Keratinocyte (primary cell): ENCODE results near the gene NDUFA11. TPM values are rescaled to one million over a fixed set of nuclear protein-coding genes. Genes with fewer than 3 reads are reported as not detected.

Experiments
- DNase-seq: peaks from one replicate; pipeline ENCODE4 v3.0.0-alpha.2; 2011; ENCODE audit warnings: low read depth, missing footprints, low spot score
- FAIRE-seq: peaks from 2 replicates; lab custom pipeline; 2011; peaks lifted over from hg19 to GRCh38; lab: Jason Lieb, UNC
- H2AFZ ChIP-seq: 2 replicates; pipeline ENCODE4 v1.6.0; 2012; ENCODE audit warnings: low read length, control low read depth, inconsistent platforms; ENCODE audit not compliant: control insufficient read depth
- H3K27ac ChIP-seq: 2 replicates; pipeline ENCODE4 v1.5.1; 2011; ENCODE audit warnings: low read length; ENCODE audit not compliant: control insufficient read depth, insufficient read depth
- H3K27me3 ChIP-seq: 3 replicates; pipeline ENCODE4 v1.6.0; 2011; ENCODE audit warnings: low read length; ENCODE audit not compliant: control insufficient read depth, insufficient read depth; ENCODE audit errors: extremely low read depth
- H3K36me3 ChIP-seq, 2 experiments: 2 replicates in 1 of 2; 3 replicates in 1 of 2; pipeline ENCODE4 v1.5.1; 2011; ENCODE audit warnings: low read length in 2 of 2, mild to moderate bottlenecking in 1 of 2; ENCODE audit not compliant: control insufficient read depth in 2 of 2, insufficient read depth in 2 of 2; ENCODE audit errors: extremely low read depth in 1 of 2
- H3K4me1 ChIP-seq: 3 replicates; pipeline ENCODE4 v1.5.1; 2011; ENCODE audit warnings: low read length; ENCODE audit not compliant: control insufficient read depth, insufficient read depth; ENCODE audit errors: extremely low read depth
- H3K4me2 ChIP-seq: 3 replicates; pipeline ENCODE4 v1.6.0; 2011; ENCODE audit warnings: low read depth, low read length; ENCODE audit not compliant: control insufficient read depth, insufficient read depth; ENCODE audit errors: extremely low read depth
- H3K4me3 ChIP-seq, 3 experiments: fragments of 200-600 bp in 1 of 3; sonication (generic) in 1 of 3; 2 replicates in 2 of 3; 3 replicates in 1 of 3; pipeline ENCODE4 v1.5.1; 2011 to 2016; ENCODE audit warnings: low read length in 3 of 3, mild to moderate bottlenecking in 3 of 3, control low read depth in 2 of 3, inconsistent platforms in 1 of 3, low read depth in 1 of 3, mixed read lengths in 1 of 3, mixed run types in 1 of 3, moderate library complexity in 1 of 3; ENCODE audit not compliant: control insufficient read depth in 2 of 3, insufficient read depth in 2 of 3; ENCODE audit errors: extremely low read depth in 1 of 3
- H3K79me2 ChIP-seq: 2 replicates; pipeline ENCODE4 v1.6.0; 2012; ENCODE audit warnings: low read length; ENCODE audit not compliant: control insufficient read depth, insufficient read depth
- H3K9ac ChIP-seq: 3 replicates; pipeline ENCODE4 v1.6.0; 2011; ENCODE audit warnings: low read length; ENCODE audit not compliant: control insufficient read depth, insufficient read depth; ENCODE audit errors: extremely low read depth
- H3K9me1 ChIP-seq: 3 replicates; pipeline ENCODE4 v1.6.0; 2011; ENCODE audit warnings: low read length; ENCODE audit not compliant: control insufficient read depth, insufficient read depth; ENCODE audit errors: extremely low read depth
- H3K9me3 ChIP-seq: 2 replicates; pipeline ENCODE4 v1.5.1; 2012; ENCODE audit warnings: low read depth, low read length; ENCODE audit not compliant: control insufficient read depth
- H4K20me1 ChIP-seq: 3 replicates; pipeline ENCODE4 v1.6.0; 2011; ENCODE audit warnings: low read length; ENCODE audit not compliant: control insufficient read depth, insufficient read depth; ENCODE audit errors: extremely low read depth
- CTCF ChIP-seq, 3 experiments: IDR thresholded peaks in 1 of 3; conservative IDR thresholded peaks in 1 of 3; optimal IDR thresholded peaks in 1 of 3; 2 replicates in 2 of 3; 3 replicates in 1 of 3; pipeline versions ENCODE3 to v1.5.1; 2011; ENCODE audit warnings: low read length in 3 of 3, mild to moderate bottlenecking in 3 of 3, moderate library complexity in 2 of 3, control low read depth in 1 of 3, inconsistent platforms in 1 of 3; ENCODE audit not compliant: insufficient read depth in 2 of 3; ENCODE audit errors: extremely low read depth in 1 of 3
- EZH2 ChIP-seq: IDR thresholded peaks from one replicate; pipeline ENCODE4 v1.6.1; 2012; ENCODE audit warnings: inconsistent platforms, mild to moderate bottlenecking, low read length, moderate library complexity
- dilution Hi-C: fragments of 300-500 bp; cut with MboI; formaldehyde crosslinking; loops from one replicate; pipeline ENCODE4 v1.7.0; 2020; ENCODE audit warnings: low sequenced_read_pairs; ENCODE audit not compliant: extremely low pct_ligation_motif_present
- polyA plus RNA-seq, 5 experiments: library from polyadenylated mRNA; depleted of rRNA in 3 of 5; stranded (reverse) in 3 of 5; stranded (forward) in 1 of 5; unstranded in 1 of 5; fragments of >200 nt; gene quantifications; 1 replicate in 1 of 5; 2 replicates in 3 of 5; 3 replicates in 1 of 5; pipeline versions ENCODE4 v1.2.1 to v1.2.3, GENCODE V29; 2011 to 2012; ENCODE audit warnings: missing spikeins in 2 of 5, low read depth in 1 of 5, low replicate concordance in 1 of 5

The NDUFA11 gene
- polyA plus RNA-seq, 1 donor (not counting 4 experiments of a cell fraction or from before 2014, with no cell fraction given): 122 TPM

DNA sequence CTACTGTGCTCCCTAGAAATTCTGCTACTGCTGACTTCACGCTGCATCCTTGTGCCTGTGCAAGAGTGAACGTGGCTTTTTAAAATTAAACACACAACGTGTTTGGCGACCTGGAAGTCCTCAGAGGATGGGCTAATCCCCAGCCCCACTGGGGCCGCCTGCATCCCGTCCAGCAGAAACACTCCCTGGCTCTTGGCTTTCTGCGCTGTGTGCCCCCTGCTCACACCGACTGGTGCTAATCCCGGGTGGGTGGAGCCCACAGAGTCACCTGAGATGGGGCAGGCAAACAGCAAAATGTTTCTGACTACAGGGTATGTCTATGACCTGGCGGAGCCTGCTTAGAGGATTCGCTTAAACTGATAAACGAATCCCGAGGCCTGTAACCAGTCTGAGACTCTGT lies 25.6 kb upstream of the NDUFA11 start:
- no peak overlapping the region for H3K27ac ChIP-seq
- TF ChIP-seq EZH2 (no peak), CTCF (optimal IDR thresholded peaks at IDR 0.05 in 1 of 3, IDR thresholded peaks at IDR 0.05 in 1 of 3, conservative IDR thresholded peaks at IDR 0.05 in 1 of 3; ENCODE audit: extremely low read depth in 1 of 3, insufficient read depth in 2 of 3, low read length in 3 of 3) (no peak)
- H3K79me2 ChIP-seq: no peaks in the 10 kb centered on the region
- H3K4me1 ChIP-seq: no peaks in the 10 kb centered on the region
- no peak overlapping the region for H2AFZ ChIP-seq
- dilution Hi-C loops: no loop called here
- H3K4me2 ChIP-seq: no peak overlapping the region
- FAIRE-seq: no peak
- no peak overlapping the region for H3K9ac ChIP-seq
- H4K20me1 ChIP-seq: peaks cover 4% of the 10 kb centered on the region
- no peaks in the 10 kb centered on the region for H3K27me3 ChIP-seq
- DNase-seq: no peak
- H3K9me1 ChIP-seq: no peaks in the 10 kb centered on the region
- H3K36me3 ChIP-seq: peaks cover 37 to 59% of the 10 kb centered on the region in 2 experiments
- H3K9me3 ChIP-seq: no peaks in the 10 kb centered on the region
- H3K4me3 ChIP-seq: no peak overlapping the region

GRCh38 chr19:5927441-5927821 lies 23.8 kb upstream of the NDUFA11 start:
- DNase-seq: no peak
- H2AFZ ChIP-seq: no peak overlapping the region
- H3K4me1 ChIP-seq: no peaks in the 10 kb centered on the region
- no peaks in the 10 kb centered on the region for H3K27me3 ChIP-seq
- no peak overlapping the region for H3K4me2 ChIP-seq
- H3K9ac ChIP-seq: no peak overlapping the region
- H3K9me3 ChIP-seq: no peaks in the 10 kb centered on the region
- no peak overlapping the region for H3K27ac ChIP-seq
- H3K4me3 ChIP-seq: no peak overlapping the region
- FAIRE-seq: no peak
- H3K79me2 ChIP-seq: no peaks in the 10 kb centered on the region
- no peaks in the 10 kb centered on the region for H3K9me1 ChIP-seq
- H4K20me1 ChIP-seq: peaks cover 4% of the 10 kb centered on the region
- peaks cover 37 to 49% of the 10 kb centered on the region in 2 experiments for H3K36me3 ChIP-seq
- dilution Hi-C loops: no loop called here
- no peak for TF ChIP-seq EZH2
- TF ChIP-seq CTCF (optimal IDR thresholded peaks at IDR 0.05 in 1 of 3, IDR thresholded peaks at IDR 0.05 in 1 of 3, conservative IDR thresholded peaks at IDR 0.05 in 1 of 3; ENCODE audit: extremely low read depth in 1 of 3, insufficient read depth in 2 of 3, low read length in 3 of 3): no peak
